ENCODE measurements around the gene PLEK.
"Not testable (repeated sequence)": the region's sequence is repeated elsewhere in the genome, so short reads cannot be mapped to it uniquely, and the experiment has no call there.

PLEK gene

GRCh38 chr2:68365087-68365486 is at the start of gene PLEK:
Gene PLEK (plus strand): TSS chr2:68365282. CDS start chr2:68365352, 70 bp downstream.
- no peak for DNase-seq

GRCh38 chr2:68316111-68316510 is 49.0 kb upstream of the PLEK start:
- no peak for DNase-seq

GRCh38 chr2:68317971-68318913 is 46.8 kb upstream of the PLEK start:
- no peak for DNase-seq

- DNase-seq: no peak
Measured at GRCh38 chr2:68318914-68319397, 46.1 kb upstream of the PLEK start.

GRCh38 chr2:68319398-68320117 is 45.5 kb upstream of the PLEK start, which contains the start of gene CNRIP1:
Gene CNRIP1 (minus strand): TSS chr2:68319949. CDS start chr2:68319400, 549 bp downstream.
- DNase-seq: peak; percentile 69

GRCh38 chr2:68320118-68320641 is 44.9 kb upstream of the PLEK start:
- peak; percentile 30 for DNase-seq

GRCh38 chr2:68325056-68325455 is 40.0 kb upstream of the PLEK start:
- DNase-seq: no peak

GRCh38 chr2:68328901-68329300 is 36.2 kb upstream of the PLEK start:
- DNase-seq: no peak

GRCh38 chr2:68330691-68331090 is 34.4 kb upstream of the PLEK start:
- no peak for DNase-seq

- no peak for DNase-seq
Measured at GRCh38 chr2:68333009-68333408, 32.1 kb upstream of the PLEK start.

GRCh38 chr2:68333931-68334330 is 31.2 kb upstream of the PLEK start:
- DNase-seq: no peak

GRCh38 chr2:68336192-68336591 is 28.9 kb upstream of the PLEK start:
- no peak for DNase-seq

GRCh38 chr2:68340226-68341061 is 24.6 kb upstream of the PLEK start:
- no peak for DNase-seq

- no peak for DNase-seq
Measured at GRCh38 chr2:68341062-68341329, 24.1 kb upstream of the PLEK start.

- no peak for DNase-seq
Measured at GRCh38 chr2:68341583-68341982, 23.5 kb upstream of the PLEK start.

GRCh38 chr2:68342470-68342869 is 22.6 kb upstream of the PLEK start:
- no peak for DNase-seq

- DNase-seq: no peak
Measured at GRCh38 chr2:68344031-68344430, 21.1 kb upstream of the PLEK start.

- no peak for DNase-seq
Measured at GRCh38 chr2:68345129-68345875, 19.8 kb upstream of the PLEK start.

- not testable (repeated sequence) for DNase-seq
Measured at GRCh38 chr2:68349091-68349490, 16.0 kb upstream of the PLEK start.

- no peak for DNase-seq
Measured at GRCh38 chr2:68351997-68352396, 13.1 kb upstream of the PLEK start.

GRCh38 chr2:68352651-68353391 is 12.3 kb upstream of the PLEK start:
- DNase-seq: no peak
